HEK293 (cell line): ENCODE results near the gene CEP85L.
A peak's percentile ranks its signal among the peaks of the same experiment; 100 is the strongest.

Experiments
- CTCF ChIA-PET: fragments of 350-600 bp; formaldehyde crosslinking; extraction: SDS; loops from one replicate; lab custom pipeline; 2021; ENCODE audit warnings: antibody characterized with exemption; lab: Yijun Ruan, JAX
- POLR2A ChIA-PET: fragments of 300-600 bp; formaldehyde crosslinking; extraction: SDS; loops from one replicate; lab custom pipeline; 2020; ENCODE audit warnings: antibody characterized with exemption, inconsistent platforms; lab: Yijun Ruan, JAX
- H3K27ac ChIP-seq: fragments of 200-500 bp; sonication (Bioruptor generic); 2 replicates; pipeline ENCODE4 v1.5.1; 2014; ENCODE audit warnings: low read depth, low read length, control low read depth, inconsistent platforms; ENCODE audit errors: extremely low read depth
- H3K36me3 ChIP-seq, 2 experiments: fragments of 200-500 bp in 1 of 2; sonication (Bioruptor generic) in 1 of 2; 1 replicate in 1 of 2; 2 replicates in 1 of 2; pipeline ENCODE4 v1.5.1; 2014 to 2017; ENCODE audit warnings: inconsistent platforms in 2 of 2, low read length in 2 of 2; ENCODE audit not compliant: control insufficient read depth in 2 of 2, insufficient read depth in 1 of 2
- H3K4me1 ChIP-seq: fragments of 200-500 bp; sonication (Bioruptor generic); 2 replicates; pipeline ENCODE4 v1.5.1; 2014; ENCODE audit warnings: mild to moderate bottlenecking, low read length, inconsistent platforms; ENCODE audit not compliant: control insufficient read depth, insufficient read depth
- H3K4me3 ChIP-seq: 2 replicates; pipeline ENCODE4 v1.5.1; 2011; ENCODE audit warnings: low read depth, mild to moderate bottlenecking, control low read depth, low read length, moderate library complexity
- H3K9me3 ChIP-seq: fragments of 200-500 bp; sonication (Bioruptor generic); 2 replicates; pipeline ENCODE4 v1.5.1; 2014; ENCODE audit warnings: low read depth, low read length, inconsistent platforms; ENCODE audit not compliant: control insufficient read depth, insufficient read depth
- IKZF3 ChIP-seq: fragments of 450-650 bp; IDR thresholded peaks from 2 replicates; pipeline ENCODE4 v1.5.0; 2018; ENCODE audit warnings: missing biosample characterization, mild to moderate bottlenecking, missing genetic modification characterization, moderate library complexity
- PRDM6 ChIP-seq: fragments of 450-650 bp; formaldehyde crosslinking; IDR thresholded peaks from 2 replicates; pipeline ENCODE4 v1.5.1; 2017; ENCODE audit warnings: missing biosample characterization, missing genetic modification characterization
- ZBTB49 ChIP-seq: fragments of 450-650 bp; formaldehyde crosslinking; IDR thresholded peaks from 2 replicates; pipeline ENCODE4 v1.5.1; 2016; ENCODE audit warnings: missing biosample characterization, missing genetic modification characterization, low read depth
- ZNF214 ChIP-seq: fragments of 450-650 bp; formaldehyde crosslinking; IDR thresholded peaks from 2 replicates; pipeline ENCODE4 v1.5.1; 2017; ENCODE audit warnings: missing biosample characterization, mild to moderate bottlenecking, missing genetic modification characterization, borderline replicate concordance
- ZNF335 ChIP-seq: fragments of 450-650 bp; formaldehyde crosslinking; conservative IDR thresholded peaks from 2 replicates; pipeline ENCODE4 v1.5.1; 2016; ENCODE audit warnings: missing biosample characterization, missing genetic modification characterization
- ZNF354C ChIP-seq: fragments of 450-650 bp; formaldehyde crosslinking; IDR thresholded peaks from 2 replicates; pipeline ENCODE4 v1.5.1; 2016; ENCODE audit warnings: missing biosample characterization, missing genetic modification characterization, low read depth, borderline replicate concordance
- ZNF639 ChIP-seq: fragments of 450-650 bp; formaldehyde crosslinking; IDR thresholded peaks from 2 replicates; pipeline ENCODE4 v1.5.1; 2016; ENCODE audit warnings: missing biosample characterization, missing genetic modification characterization
- ZNF664 ChIP-seq: fragments of 450-650 bp; formaldehyde crosslinking; IDR thresholded peaks from 2 replicates; pipeline ENCODE4 v1.5.1; 2016; ENCODE audit warnings: missing biosample characterization, missing genetic modification characterization
- ZNF707 ChIP-seq: fragments of 450-650 bp; formaldehyde crosslinking; IDR thresholded peaks from 2 replicates; pipeline ENCODE4 v1.5.1; 2016; ENCODE audit warnings: missing biosample characterization, missing genetic modification characterization
- ZNF768 ChIP-seq: fragments of 450-650 bp; formaldehyde crosslinking; IDR thresholded peaks from 2 replicates; pipeline ENCODE4 v1.5.1; 2018; ENCODE audit warnings: missing biosample characterization, mild to moderate bottlenecking, missing genetic modification characterization
- TF ChIP-seq, protein P1 (sequence below): fragments of 450-650 bp; formaldehyde crosslinking; IDR thresholded peaks from 2 replicates; pipeline ENCODE4 v1.5.1; 2017; ENCODE audit warnings: missing biosample characterization, mild to moderate bottlenecking, missing genetic modification characterization, moderate library complexity

CEP85L gene

GRCh38 chr6:118544105-118544504 lies 107.3 kb downstream of the CEP85L start (continued):
- TF ChIP-seq ZBTB49 (tag by site-specific recombination): no peak

GRCh38 chr6:118542184-118542952 lies 109.0 kb downstream of the CEP85L start:
- POLR2A ChIA-PET: no interaction called here
- Histone ChIP-seq H3K9me3 (no peaks in the 10 kb centered on the region), H3K27ac (no peak overlapping the region), H3K4me1 (peaks cover 6% of the 10 kb centered on the region)
- CTCF ChIA-PET: interaction anchor here (0.6 to 2.0 kb wide), 3 partner anchors 9 to 258 kb away, joined by 4 to 9 read pairs (median 5); no protein-coding TSS in a partner anchor
- TF ChIP-seq ZNF214 (no peak), IKZF3 (tag by site-specific recombination) (no peak), ZNF335 (tag by site-specific recombination) (no peak), ZNF354C (tag by site-specific recombination) (no peak), ZNF768 (tag by site-specific recombination) (no peak), ZNF639 (tag by site-specific recombination) (no peak)
- TF ChIP-seq, protein P1, sequence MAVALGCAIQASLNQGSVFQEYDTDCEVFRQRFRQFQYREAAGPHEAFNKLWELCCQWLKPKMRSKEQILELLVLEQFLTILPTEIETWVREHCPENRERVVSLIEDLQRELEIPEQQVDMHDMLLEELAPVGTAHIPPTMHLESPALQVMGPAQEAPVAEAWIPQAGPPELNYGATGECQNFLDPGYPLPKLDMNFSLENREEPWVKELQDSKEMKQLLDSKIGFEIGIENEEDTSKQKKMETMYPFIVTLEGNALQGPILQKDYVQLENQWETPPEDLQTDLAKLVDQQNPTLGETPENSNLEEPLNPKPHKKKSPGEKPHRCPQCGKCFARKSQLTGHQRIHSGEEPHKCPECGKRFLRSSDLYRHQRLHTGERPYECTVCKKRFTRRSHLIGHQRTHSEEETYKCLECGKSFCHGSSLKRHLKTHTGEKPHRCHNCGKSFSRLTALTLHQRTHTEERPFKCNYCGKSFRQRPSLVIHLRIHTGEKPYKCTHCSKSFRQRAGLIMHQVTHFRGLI (tag by site-specific recombination): no peak
- TF ChIP-seq, all 188 proteins: peak for 0
- H3K36me3 ChIP-seq: no peaks in the 10 kb centered on the region
- H3K4me3 ChIP-seq: no peak overlapping the region

DNA sequence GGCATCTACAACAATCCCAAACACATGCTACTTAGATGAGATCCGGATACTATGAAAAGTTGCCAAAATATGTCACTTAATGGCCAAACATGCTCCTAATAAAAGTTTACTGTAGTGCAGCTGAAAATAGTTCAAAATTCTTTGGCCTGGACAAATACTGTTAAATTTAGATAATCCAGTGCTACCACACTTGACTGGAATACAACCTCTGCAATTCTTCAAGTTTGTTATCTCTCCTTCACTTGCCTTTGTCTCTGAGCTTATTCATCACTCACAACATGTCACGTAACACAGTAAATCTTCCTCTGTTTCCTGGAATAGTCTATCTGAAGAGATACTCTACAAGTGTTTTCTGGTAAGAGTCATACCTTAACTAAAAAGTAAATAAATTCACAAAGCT lies 113.8 kb downstream of the CEP85L start:
- CTCF ChIA-PET: interaction anchor here (1.8 kb wide), 1 partner anchor 43 kb away, joined by 5 read pairs; no protein-coding TSS in a partner anchor
- Histone ChIP-seq H3K4me3 (no peak overlapping the region), H3K9me3 (no peaks in the 10 kb centered on the region), H3K27ac (no peak overlapping the region), H3K36me3 (no peaks in the 10 kb centered on the region), H3K4me1 (no peaks in the 10 kb centered on the region)
- POLR2A ChIA-PET: no interaction called here
- no peak for TF ChIP-seq ZNF664 (tag by site-specific recombination)
- TF ChIP-seq PRDM6 (tag by site-specific recombination): peak; percentile 22; the same call in 1 of the 2 replicates
- TF ChIP-seq ZNF707 (tag by site-specific recombination): no peak
- TF ChIP-seq, all 188 proteins: peak for 1
